ENCODE data around the gene B9D1.

Gene B9D1

DNA sequence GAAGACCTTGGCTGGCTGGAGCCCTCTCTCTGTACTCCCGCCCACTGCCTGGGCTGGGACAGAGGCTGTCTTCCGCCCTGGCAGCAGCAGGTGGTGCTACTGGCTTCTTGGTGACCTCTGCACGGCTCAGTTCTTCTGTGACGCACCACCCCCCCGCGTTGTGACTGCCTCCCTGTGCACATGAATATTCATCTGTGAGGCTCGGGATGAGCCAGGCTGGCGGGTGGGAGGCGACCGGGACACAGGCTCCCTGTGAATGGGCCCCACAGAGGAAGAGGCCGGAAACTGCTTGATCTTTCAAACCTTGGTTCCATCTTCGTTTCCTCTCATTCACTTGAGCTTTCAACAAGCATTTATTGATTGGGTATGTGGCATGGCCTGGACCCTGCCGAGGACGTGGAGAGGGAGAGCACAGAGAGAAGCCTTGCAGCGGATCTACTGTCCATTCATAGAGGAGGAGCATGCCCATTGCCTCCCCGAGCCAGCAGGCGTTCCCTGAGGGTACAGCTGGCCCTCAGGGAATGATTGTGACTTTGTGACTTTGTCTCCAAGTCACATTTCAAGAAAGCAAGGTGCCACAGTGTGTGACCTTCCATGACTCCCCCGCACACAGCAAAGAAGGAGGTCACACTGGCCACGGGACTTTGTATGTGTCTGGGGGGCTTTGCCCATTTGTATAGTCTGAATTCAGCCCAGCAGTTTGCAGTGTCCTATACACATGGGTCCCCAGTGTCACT, 45.0 kb downstream of the B9D1 start:
- DNase-seq = no peak

DNA sequence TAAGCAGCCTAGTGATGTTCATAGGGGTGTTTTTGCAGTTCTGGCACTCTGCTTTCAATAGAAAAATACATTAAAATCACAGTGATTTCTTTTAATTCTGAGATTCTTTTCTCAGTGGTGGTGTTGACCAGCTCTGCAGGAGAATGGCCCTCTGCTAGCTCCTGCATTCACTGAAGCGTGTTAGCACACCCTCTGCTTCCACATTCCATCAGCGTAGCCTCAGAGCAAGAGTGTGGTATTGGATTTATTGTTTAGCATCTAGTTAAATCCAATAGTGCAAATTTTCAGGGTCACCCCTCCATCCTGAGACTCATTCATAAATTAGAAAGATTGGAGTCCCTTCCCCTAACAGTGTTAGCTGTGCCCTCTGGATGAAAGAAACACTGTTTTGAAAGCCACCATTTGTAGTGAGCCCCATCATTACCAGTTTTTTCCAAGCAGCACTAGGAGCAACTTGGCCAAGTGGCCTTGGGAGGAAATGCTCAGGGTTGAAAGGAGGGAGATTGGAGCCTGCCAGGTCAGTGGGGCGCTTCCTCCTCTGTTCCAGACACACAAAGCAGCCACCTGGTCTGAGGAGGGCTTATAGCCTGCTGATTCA, 45.7 kb downstream of the B9D1 start:
- DNase-seq = no peak

DNA sequence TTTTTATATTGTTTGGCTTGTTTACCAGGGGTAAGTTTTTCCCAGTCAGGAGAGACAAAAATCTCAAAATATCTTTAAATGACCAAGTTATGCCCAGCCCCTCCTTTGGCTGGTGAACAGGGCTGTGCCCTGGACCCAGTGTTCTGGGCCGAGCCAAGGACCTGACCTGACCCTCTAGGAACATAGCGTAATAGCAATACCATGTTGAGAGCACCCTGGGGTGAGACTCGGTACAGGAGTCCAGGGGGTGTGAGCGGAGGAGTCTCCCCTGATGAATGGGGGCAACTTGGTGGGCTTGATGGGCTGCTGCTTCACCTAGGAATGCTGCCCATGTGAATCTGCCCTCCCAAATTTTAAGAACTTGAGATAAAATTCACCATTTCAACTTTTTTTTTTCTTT, 47.4 kb downstream of the B9D1 start:
- DNase-seq = no peak

DNA sequence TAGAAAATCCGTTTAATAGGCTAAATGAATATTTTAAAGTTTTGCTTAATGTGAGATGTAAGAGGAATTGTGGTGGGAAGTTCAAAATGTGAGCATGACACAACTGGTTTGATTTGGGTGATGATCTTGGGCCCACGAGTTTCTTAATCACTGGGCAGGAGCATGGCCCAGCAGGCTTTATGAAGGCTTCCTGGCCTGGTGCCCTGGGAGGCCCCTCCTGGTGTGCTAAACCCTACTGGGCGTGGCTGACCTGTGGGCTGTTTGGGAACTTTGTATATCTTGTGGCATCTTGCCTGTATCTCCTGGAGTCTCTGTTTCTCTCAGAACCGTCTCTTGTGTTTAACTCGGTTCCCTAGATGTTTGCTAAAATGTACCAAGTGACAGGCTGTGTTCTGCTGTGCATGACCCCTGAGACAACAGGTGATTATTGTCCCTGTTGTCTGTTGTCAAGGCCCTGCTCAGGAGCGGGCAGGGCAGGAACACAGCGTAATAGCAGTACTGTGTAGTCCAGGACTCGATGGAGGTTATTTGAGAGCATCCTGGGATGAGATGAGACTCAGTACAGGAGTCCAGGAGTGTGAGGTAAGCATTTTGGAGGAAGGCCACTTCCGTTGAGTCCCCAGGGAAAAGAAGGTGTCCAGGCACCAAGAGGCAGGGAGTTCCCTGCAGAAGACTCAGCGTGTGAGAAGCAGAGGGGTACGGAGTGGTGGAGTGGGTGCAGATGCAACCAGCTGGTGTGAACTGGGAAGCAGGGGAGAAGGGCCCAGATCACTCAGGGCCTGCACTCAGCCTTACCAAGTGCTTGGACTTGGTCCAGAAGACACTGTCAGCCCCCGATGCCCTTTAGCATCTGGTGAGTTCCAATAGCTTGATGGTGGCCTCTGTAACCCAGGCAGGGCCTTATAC, 48.5 kb downstream of the B9D1 start:
- DNase-seq = no peak

DNA sequence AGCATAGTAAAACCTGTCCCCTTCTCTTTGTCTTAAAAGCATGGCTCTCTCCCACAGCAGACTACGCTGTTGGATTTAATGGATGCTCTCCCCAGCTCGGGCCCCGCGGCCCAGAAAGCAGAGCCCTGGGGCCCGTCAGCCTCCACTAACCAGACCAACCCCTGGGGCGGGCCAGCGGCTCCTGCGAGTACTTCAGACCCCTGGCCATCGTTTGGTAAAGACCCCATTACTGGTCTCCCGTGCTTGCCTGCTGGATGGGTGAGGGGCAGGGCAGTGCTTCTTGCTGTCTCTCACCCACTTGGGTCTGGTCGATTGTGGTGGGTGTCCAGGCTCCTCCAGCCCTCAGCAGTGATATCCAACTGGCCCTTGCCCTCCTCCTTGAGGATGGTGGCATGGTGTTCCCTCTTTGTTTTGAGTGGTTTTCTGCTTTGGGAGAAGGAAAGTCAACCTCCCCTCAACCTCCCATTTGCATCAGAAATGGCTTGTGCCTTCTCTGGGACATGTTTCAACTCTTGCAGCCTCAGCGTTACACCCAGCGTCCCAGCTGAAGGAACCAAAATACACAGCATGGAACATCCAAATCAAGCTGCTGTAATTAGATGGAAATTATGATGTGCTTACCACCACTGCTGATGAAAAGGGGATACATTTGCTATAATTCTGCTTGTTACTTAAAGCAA, 49.3 kb downstream of the B9D1 start:
- no peak for DNase-seq

DNA sequence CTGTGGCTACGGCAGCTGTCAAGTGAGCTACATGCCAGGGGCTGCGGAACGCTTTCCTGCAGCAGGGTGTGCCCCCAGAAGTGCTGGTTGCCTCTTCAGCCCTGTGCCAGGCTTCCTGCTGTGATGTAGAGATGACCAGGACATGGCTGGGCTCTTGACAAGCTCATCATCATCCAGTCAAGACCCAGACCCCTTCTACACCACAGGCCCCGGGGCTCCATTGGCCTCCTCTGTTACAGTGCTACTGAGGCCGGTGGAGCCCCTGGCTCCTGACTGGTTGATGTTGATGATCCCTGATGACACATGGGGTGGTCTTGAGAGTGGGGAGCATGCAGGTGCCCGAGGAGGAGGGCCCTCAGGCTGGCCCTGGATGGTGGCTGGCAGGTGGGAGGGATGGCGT, 50.1 kb downstream of the B9D1 start:
- DNase-seq = no peak

DNA sequence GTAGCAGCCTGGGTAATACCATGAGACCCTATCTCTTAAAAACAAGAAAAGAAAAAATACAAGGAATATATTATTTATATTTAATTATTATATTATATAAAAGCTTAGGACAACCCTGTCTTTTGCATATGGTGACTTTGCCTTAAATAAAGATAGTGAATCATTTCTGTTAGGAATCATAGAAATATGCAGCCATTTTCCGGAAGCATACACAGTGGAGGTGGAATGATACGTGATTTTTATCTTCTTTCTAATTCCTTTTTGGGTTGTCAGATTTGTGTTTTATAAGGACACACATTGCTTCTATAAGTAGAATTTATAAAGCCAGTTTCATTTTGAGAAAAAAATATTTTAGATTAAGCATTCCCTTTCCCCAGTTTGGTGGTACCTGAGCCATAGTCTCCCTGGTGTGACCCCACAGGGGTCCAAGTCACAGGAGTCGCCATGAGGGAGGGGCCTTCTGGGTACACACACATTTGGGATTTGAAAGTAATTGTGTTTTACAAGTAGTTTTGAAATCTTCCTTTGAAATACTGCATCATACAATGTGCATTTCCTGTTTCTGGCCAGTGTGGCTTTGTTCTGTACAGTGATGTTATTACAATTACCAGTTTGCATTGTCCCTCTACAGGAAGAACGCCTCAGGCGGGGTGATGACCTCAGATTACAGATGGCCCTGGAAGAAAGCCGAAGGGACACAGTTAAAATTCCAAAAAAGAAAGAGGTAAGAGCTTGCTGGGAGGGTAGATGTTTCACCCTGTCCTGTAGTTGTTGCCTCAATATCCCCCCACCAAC, 50.9 kb downstream of the B9D1 start:
- DNase-seq = no peak

DNA sequence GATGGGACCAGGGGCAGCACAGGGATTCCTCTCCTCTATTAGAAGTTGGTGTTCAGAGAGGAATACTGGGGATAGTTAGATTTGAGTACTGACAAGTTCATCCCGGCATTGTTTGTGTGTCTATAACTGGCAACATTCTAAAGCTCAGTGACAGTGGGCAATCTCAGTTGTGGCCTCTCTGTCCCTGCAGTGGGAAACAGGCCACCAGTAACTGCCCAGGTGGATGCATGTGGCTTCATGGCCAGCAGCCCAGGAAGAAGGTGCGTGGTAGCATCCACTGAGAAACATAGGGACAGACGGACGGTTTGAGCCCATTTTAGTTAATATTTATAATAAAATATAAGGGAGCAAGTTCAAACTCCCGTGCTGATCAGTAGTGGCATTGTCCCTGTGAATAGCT, 51.5 kb downstream of the B9D1 start:
- DNase-seq = no peak

DNA sequence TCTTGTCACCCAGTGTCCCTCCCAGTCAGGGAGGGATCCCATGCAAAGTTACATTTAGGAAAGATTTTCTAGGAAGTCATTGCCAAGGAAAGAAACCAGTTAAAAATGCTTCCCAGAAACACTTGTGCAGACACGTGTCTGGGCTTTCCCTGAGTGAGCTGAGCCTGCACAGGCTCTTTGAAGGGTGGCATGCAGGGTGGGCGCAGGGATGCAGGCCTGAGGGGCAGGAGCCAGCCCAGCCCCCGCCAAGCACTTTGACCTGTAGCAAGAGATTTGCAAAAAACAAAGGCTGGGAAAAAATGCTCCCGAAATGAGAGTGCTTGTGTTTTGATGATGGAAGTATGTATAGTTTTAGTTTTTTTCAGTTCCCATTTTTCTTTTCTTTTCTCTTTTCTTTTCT, 52.4 kb downstream of the B9D1 start:
- DNase-seq = no peak

DNA sequence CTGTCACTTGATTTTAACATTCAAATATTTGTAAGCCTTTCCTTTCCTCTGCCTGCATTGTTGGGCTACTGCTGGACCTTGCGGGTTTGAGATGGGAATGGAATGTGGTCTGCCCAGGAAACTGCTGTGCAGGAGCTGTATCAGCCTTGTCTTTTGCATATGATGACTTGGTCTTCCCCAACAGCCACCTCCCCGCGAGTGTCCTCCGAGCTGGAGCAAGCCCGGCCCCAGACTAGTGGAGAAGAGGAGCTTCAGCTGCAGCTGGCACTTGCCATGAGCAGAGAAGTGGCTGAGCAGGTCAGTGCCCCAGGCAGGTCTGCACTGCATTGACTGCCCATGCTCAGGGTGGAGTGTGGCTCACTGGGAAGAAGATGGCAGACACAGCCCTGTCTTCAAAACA, 52.8 kb downstream of the B9D1 start:
- DNase-seq = no peak

DNA sequence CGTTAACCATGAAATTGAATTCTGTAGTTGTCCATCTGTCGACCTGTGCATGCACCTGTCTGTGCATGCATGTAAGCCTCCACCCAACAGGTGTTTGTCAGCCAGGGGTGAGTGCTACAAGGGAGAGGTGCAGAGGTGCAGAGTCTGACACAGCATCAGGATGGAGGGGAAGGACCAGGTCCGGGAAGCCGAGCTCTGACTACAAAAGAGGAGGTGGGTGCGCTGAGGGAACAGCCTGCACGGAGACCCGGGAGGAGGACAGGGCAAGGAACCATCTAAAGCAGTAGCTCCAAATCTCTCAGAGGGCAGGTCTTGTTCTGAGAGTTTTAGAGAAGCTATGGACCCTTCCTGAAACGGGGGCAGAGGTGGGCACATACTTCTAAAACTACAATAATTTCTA, 54.1 kb downstream of the B9D1 start:
- DNase-seq = no peak

DNA sequence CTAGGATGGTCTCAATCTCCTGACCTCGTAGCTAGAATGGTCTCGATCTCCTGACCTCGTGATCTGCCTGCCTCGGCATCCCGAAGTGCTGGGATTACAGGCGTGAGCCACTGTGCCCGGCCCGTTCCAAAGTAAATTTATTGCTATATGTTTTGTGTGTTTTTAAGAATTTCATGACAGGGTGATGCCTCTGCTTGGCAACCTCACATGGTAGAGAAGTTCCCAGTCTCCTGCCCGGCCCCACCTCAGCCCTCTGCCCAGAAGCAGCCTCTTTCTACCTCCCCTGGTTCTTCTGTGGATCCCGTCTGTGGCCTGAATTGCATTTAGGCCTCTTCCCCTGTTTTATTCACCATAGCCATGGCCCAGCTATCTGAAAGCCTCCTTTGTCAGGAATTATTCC, 55.0 kb downstream of the B9D1 start:
- no peak for DNase-seq

DNA sequence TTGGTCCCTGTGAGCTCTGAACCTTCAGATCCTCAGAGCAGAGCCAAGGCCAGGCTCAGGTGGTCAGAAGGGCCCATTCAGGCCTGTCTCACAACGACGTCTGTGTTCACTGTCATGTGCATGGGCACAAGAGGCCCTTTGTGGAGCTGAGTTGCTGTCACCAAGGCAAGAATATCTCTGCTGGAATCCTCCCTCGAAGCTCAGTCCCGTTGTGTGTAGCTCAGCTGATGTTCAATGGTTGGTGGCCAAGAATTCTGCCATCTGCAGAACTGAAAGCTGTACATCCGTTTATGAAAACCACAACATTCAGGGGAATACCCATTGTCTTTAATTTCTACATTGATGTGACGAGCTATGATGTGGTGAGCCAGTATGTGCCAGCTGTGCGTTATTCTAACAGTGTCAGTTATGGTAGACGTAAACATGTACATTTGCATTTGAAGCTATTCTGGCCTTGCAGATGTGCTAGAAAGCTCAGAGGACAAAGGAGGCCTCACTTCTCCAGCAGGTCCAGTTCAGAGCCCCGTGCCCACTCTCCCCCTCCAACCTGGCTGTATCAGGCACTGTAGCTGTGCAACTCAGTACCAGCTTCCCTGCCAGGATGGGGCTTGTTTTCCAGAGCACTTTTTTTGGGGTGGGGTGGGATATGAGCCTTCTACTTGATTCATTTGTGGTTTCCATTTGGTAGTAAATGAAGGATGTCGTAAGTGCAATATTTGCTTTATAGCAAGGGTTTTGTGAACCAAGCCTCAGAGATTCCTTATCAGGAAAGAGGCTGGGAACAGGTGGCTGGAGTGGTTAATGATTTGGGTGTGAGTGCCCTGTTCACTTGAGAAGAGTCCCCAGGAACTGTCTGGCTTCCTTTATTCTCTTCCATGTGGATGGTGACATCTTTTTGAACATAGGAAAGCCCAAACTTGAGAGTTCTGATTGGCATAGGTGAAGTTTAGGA, 56.1 kb downstream of the B9D1 start:
- peak; percentile 30 for DNase-seq

DNA sequence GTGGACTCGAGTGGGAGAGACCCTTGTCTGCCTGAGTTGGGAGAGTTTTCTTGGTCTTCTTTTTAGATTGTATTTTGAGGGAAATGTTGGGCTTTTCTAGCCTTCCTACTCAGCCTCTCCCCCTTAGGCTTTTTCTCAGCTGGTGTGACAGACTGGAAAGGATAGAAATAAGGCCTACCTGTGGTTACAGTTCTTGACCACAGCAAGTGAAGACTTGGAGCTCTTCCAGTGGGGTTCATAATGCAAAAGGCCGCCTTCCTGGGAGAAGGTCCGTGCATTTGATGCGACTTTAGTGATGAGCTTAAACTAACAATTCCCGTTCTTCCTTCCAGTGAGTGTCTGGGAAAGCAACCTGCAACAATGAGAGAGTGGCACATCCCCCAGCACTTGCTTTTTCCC, 56.8 kb downstream of the B9D1 start:
- DNase-seq = no peak

DNA sequence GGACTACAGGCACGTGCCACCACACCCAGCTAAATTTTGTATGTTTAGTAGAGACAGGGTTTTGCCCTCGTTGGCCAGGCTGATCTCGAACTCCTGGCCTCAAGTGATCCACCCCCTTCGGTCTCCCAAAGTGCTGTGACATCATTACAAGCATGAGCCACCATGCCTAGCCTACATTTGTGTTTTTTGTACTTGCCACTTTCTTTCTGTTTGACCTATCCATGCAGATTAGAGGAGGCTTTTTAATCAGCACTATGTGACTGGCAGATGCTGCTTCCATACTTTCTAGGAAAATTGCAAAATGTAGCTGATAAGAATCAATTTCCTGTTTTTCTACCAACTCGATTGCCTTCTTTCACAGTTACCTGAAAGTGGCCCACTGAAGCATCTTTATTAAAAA, 57.3 kb downstream of the B9D1 start:
- DNase-seq = no peak

DNA sequence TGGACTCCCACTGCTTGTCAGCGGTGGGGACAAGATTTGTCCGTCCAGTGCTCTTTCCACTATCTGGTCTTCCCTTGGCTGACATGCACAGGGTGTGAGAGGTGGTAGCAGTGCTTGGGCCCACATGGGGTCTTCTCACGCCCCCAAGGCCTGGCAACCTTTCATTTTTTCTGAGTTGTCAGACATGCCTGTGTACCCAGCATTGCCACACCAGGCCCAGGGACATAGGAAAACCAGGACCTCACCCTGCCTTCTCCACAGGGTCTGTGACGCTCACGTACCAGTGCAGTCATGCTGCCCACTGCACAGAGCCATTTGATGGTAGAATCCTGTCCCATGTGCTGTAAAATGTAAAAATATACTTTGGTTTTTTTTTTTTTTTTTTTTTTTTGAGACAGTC, 57.8 kb downstream of the B9D1 start:
- no peak for DNase-seq

DNA sequence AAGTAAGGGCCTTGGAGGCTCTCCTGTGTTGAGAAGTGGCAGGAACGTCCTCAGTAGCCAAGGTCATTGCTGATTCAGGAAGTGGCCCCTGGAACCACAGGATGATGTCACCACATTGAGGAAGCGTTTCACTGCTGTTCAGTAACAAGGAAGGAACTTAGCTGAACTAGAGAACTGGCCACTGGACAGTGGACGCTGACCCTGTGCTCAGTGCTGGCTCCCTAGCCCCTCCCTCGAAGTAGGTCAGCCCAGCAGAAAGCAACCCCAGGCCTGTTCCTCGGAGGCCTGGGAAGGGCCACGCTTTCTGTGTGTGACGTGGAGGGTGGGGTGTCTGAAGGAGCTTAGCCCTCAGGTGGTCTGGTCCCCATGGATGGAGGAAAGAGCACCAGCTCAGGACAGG, 58.3 kb downstream of the B9D1 start:
- DNase-seq = no peak

DNA sequence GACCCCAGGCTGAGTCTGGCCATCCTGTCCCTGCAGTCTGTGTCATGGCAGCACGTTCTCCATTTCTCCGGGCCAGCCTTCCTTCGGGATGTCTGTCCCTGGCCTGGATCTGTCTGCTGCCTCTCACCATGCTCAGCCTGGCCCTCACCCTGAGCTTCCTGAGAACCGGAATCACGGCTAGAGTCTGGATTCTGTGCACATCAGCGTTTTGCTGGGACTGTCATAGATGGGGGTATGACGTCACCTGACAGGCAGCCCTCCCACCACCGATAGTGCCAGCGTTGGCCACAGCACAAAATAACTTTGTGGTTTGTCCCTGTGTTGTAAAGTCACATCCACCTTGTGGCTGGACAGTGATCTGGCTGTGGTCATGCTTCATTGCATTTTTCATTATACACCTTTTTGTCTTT, 59.2 kb downstream of the B9D1 start:
- DNase-seq = no peak

DNA sequence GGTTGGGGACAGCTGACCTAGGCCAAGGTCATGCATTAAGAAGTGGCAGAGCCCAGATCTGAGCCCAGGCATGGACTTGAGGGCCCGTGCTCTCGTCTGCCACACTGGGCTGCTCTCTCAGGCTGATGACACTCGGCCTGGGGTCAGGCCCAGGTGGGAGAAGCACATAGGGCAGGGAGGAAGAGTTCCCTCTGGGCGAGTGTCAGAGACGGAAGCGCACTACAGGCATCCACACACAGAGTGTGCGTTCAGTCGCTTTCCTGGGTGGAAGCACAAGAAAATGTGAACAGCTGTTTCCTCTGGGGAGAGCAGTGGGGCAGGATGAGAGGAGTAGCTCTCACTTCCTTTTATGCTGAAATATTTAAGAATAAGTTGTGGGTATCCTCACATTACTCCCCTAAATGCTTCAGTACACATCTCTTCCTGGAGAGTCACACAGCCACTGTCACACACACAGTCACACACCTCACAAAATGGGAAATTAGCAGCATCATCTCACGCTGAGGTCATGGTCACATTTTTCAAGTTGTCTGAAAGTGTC, 59.7 kb downstream of the B9D1 start:
- no peak for DNase-seq

DNA sequence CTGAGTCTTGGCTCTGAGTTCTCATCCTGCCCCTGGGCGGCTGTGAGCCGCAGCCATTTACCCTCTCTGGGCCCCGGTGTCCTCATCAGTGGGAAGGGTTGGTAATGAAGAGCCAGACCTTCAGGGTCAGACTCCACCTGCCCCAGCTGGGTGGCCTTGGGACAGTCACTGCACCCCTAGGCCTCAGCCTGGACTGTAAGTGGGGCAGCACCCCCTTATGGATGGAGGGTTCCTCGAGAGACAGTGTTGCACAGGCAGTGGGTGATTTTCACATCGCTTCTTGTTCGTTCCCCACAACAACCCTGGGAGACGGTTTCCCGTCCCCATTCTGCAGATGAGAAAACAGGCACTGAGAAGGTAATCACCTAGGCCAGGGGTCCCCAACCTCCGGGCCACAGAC, 60.5 kb downstream of the B9D1 start:
- DNase-seq = no peak

Measured in stimulated activated CD4-positive, alpha-beta T cell treated with anti-CD3 and anti-CD28 coated beads, Interleukin-1b, Interleukin-23, amount 100 ng/mL, for 48 hours (primary cell).